ENCODE results near the gene NLGN4X. TPM values are rescaled to one million over a fixed set of nuclear protein-coding genes. Genes with fewer than 3 reads are reported as not detected.
"Not testable (repeated sequence)": the region's sequence is repeated elsewhere in the genome, so short reads cannot be mapped to it uniquely, and the experiment has no call there.

Gene NLGN4X
- polyA plus RNA-seq, 3 donors = 0.35 to 2.2 (median 1.0) TPM

DNA sequence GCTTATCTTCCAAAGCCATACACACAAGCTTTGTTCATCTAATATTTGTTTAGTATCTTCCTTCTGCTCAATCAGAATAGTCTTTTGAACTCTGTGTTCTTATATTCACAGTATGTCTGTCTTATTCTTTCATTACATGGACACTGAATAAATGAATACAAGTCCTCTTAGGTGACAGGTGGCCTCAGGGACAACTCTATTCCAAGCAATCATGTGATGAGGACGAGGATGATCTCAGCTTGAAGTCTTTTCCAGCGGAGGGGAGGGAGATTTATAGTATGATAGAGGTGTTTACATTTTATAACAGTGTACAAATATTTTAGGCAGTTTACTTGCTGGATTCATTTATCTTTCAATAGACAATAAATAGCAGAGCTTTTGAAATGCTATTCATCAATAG, 300.4 kb downstream of the NLGN4X start:
- WGBS, 3 donors = 43 to 81% (median 77%) methylated on average over 2 of the region's 2 CpGs
- H3K27ac ChIP-seq (ENCODE audit: low read depth, low read length) = no peak overlapping the region

GRCh38 chrX:5916945-5917344, 311.7 kb downstream of the NLGN4X start:
- 81 to 85% (median 84%) methylated on average over 5 of the region's 5 CpGs for WGBS, 3 donors

GRCh38 chrX:5915783-5916182, 312.9 kb downstream of the NLGN4X start:
- WGBS, 3 donors = 33 to 62% (median 52%) methylated on average over 1 of the region's 1 CpG
- no peak overlapping the region for H3K27ac ChIP-seq (ENCODE audit: low read depth, low read length)

More at GRCh38 chrX:5916945-5917344, 311.7 kb downstream of the NLGN4X start:
- no peak overlapping the region for H3K27ac ChIP-seq (ENCODE audit: low read depth, low read length)

DNA sequence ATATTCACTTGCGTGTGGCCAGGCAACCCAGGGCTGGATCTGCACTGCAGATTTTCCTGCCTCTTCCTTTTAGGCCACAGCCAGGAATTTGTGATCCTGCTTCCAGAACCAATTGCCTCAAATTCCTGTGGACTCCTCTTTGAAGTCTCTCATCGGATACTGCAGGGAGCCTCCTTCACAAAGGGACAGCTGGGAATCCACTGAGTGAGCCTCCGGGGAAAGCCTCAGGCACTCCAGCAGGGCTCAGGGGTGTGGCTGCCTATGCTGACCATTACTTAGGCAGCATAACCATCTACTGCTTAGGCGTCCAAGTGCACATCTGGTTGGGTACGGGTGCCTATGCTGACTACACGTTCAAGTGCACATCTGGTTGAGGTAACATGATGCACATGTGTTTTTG, 321.5 kb downstream of the NLGN4X start:
- 62 to 66% (median 62%) methylated on average over 6 of the region's 6 CpGs for WGBS, 3 donors
- no peak overlapping the region for H3K27ac ChIP-seq (ENCODE audit: low read depth, low read length)

- WGBS, 3 donors = 75 to 89% (median 83%) methylated on average over 10 to 17 of the region's 18 CpGs
- not testable (repeated sequence) for H3K27ac ChIP-seq (ENCODE audit: low read depth, low read length)
Measured at GRCh38 chrX:5903586-5904190, 325.0 kb downstream of the NLGN4X start.

DNA sequence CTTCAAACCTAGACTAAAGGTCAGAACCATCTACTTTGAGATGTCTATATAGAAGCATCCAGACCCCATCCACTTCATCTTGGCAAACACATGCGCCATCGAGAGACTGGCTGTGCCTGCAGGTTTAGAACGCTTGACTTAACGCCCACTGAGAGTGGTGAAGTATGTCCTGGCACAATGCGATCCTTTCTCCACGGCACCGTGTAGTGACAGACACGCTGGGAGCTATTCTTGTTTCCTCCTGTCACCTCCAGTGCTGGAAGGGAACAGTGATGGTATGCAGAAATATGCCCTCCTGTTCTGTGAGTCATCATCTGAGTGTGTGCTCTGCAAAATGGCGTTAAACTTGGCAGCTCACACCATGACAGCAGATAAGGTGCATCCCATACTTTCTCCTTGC, 330.2 kb downstream of the NLGN4X start:
- 86 to 93% (median 93%) methylated on average over 9 of the region's 9 CpGs for WGBS, 3 donors
- H3K27ac ChIP-seq (ENCODE audit: low read depth, low read length) = no peak overlapping the region

- 80 to 91% (median 88%) methylated on average over 5 of the region's 5 CpGs for WGBS, 3 donors
- H3K27ac ChIP-seq (ENCODE audit: low read depth, low read length) = no peak overlapping the region
Measured at GRCh38 chrX:5891378-5891777, 337.3 kb downstream of the NLGN4X start.

DNA sequence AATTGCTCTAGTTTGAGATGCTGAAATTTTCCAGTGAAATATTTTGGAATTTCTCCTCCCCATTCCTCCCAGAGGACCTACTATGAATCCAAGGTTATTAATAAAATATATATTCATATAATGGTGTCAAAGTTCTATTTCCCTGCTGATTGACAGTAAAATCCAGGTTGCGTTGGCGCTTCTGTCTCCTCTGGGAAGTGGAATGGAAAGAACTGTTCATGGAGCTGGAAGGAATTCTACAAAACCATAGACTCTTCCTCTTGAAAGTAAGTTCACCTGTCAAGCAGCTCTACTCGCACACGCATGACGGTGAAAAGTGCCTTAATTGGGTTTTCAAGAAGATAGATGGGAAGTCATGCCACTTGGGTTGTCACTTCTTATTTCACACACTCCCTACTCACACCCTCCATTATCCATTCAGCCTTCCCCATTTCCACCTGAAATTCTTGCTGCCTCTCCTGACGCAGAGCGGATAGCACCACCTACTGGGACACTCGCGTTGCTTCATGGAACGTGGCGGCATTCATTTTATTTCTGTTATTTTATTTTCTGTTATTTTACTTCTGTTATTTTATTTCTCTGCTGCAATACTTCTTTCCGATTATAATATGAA, 351.6 kb downstream of the NLGN4X start:
- H3K27ac ChIP-seq (ENCODE audit: low read depth, low read length) = no peak overlapping the region
- 25 to 36% (median 35%) methylated on average over 12 of the region's 12 CpGs for WGBS, 3 donors

- H3K27ac ChIP-seq (ENCODE audit: low read depth, low read length) = no peak overlapping the region
- WGBS, 3 donors = 22 to 55% (median 28%) methylated on average over 3 of the region's 3 CpGs
Measured at GRCh38 chrX:5870238-5870637, 358.4 kb downstream of the NLGN4X start.

- H3K27ac ChIP-seq (ENCODE audit: low read depth, low read length) = no peak overlapping the region
- WGBS, 3 donors = 83 to 91% (median 89%) methylated on average over 6 to 7 of the region's 7 CpGs
Measured at GRCh38 chrX:5869786-5870185, 358.9 kb downstream of the NLGN4X start.

GRCh38 chrX:5867778-5868177, 360.9 kb downstream of the NLGN4X start:
- no peak overlapping the region for H3K27ac ChIP-seq (ENCODE audit: low read depth, low read length)
- 90 to 98% (median 96%) methylated on average over 1 to 2 of the region's 2 CpGs for whole genome bisulfite sequencing, 3 donors

- WGBS, 3 donors = 45 to 58% (median 46%) methylated on average over 6 of the region's 6 CpGs
Measured at GRCh38 chrX:5857232-5857631, 371.4 kb downstream of the NLGN4X start.

GRCh38 chrX:5852941-5853340, 375.7 kb downstream of the NLGN4X start:
- 8 to 62% (median 60%) methylated on average over 2 of the region's 2 CpGs for WGBS, 3 donors
- no peak overlapping the region for H3K27ac ChIP-seq (ENCODE audit: low read depth, low read length)

More at GRCh38 chrX:5857232-5857631, 371.4 kb downstream of the NLGN4X start:
- H3K27ac ChIP-seq (ENCODE audit: low read depth, low read length) = no peak overlapping the region

DNA sequence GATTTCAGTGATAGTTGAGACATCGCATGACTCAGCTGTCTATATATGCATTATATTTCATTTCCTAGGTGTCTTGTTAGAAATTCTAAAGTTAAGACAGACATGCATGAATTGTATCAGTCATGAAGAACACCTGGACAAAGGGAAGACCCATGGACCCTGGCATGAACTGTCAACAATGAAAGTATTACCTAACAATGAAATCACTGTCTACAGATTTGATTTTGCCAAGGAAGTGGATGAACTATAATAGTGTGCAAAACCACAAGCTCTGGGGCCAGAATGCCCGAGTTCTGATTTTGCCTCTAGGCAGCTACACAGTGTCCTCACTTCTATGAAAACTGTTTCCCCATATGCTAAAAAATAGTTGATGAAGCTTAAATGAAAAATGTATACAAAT, 386.1 kb downstream of the NLGN4X start:
- no peak overlapping the region for H3K27ac ChIP-seq (ENCODE audit: low read depth, low read length)
- WGBS, 3 donors = 73 to 82% (median 82%) methylated on average over 2 of the region's 2 CpGs
